IMR-90 (cell line): Measurements from ENCODE around the gene PMM2. TPM values are rescaled to one million over a fixed set of nuclear protein-coding genes. Genes with fewer than 3 reads are reported as not detected.

ENCODE experiments used
- ATAC-seq: fragments of 200-7000 bp; cut with Tn5 transposase; 2 replicates; pipeline ENCODE4 v1.9.1; 2020; ENCODE audit warnings: low read depth, mild to moderate bottlenecking, moderate library complexity
- BruUV-seq: library from RNA; stranded (reverse); fragments of 400-500 nt; replicated peaks from 2 replicates; lab custom pipeline; 2021; lab: Mats Ljungman, UMichigan
- CTCF ChIA-PET: fragments of 300-600 bp; formaldehyde crosslinking; extraction: SDS; loops from one replicate; lab custom pipeline; 2021; ENCODE audit warnings: antibody characterized with exemption; lab: Yijun Ruan, JAX
- POLR2A ChIA-PET: fragments of 300-600 bp; sonication (Branson Sonifier 250); formaldehyde crosslinking; loops from one replicate; lab custom pipeline; 2022; ENCODE audit warnings: antibody characterized with exemption; ENCODE audit not compliant: unreplicated experiment; lab: Charles Lee
- DNase-seq: peaks from one replicate; pipeline ENCODE4 v3.0.0; 2013
- H2AFZ ChIP-seq: replicated peaks from 2 replicates; pipeline ENCODE3; 2013; ENCODE audit warnings: low read length, mild to moderate bottlenecking; ENCODE audit not compliant: poor library complexity
- H2AK5ac ChIP-seq: 2 replicates; pipeline ENCODE4 v1.6.1; 2013; ENCODE audit warnings: low read depth, low read length, inconsistent platforms
- H2AK9ac ChIP-seq: replicated peaks from 2 replicates; pipeline ENCODE3; 2013; ENCODE audit warnings: mild to moderate bottlenecking, low read depth, low read length, moderate library complexity; ENCODE audit not compliant: poor library complexity
- H2BK120ac ChIP-seq: 2 replicates; pipeline ENCODE4 v1.6.1; 2013; ENCODE audit warnings: low read depth, low read length, inconsistent platforms
- H2BK15ac ChIP-seq: 3 replicates; pipeline ENCODE4 v1.6.1; 2013; ENCODE audit warnings: low read depth, low read length, inconsistent platforms
- H2BK20ac ChIP-seq: 2 replicates; pipeline ENCODE4 v1.6.1; 2013; ENCODE audit warnings: low read depth, mild to moderate bottlenecking, inconsistent platforms, low read length, moderate library complexity
- H2BK5ac ChIP-seq: 2 replicates; pipeline ENCODE4 v1.6.1; 2013; ENCODE audit warnings: mild to moderate bottlenecking, low read depth, low read length, inconsistent platforms; ENCODE audit not compliant: poor library complexity, severe bottlenecking
- H3K14ac ChIP-seq: replicated peaks from 2 replicates; pipeline ENCODE4 v1.6.1; 2013; ENCODE audit warnings: low read depth, low read length, inconsistent platforms
- H3K18ac ChIP-seq: 2 replicates; pipeline ENCODE4 v1.6.1; 2013; ENCODE audit warnings: low read depth, low read length, control low read depth
- H3K23ac ChIP-seq: 2 replicates; pipeline ENCODE4 v1.6.1; 2013; ENCODE audit warnings: low read depth, low read length, inconsistent platforms
- H3K27ac ChIP-seq: 2 replicates; pipeline ENCODE4 v1.5.1; 2013; ENCODE audit warnings: mild to moderate bottlenecking, control low read depth, low read length; ENCODE audit not compliant: insufficient read depth
- H3K27me3 ChIP-seq: 2 replicates; pipeline ENCODE4 v1.6.1; 2013; ENCODE audit warnings: low read length; ENCODE audit not compliant: control insufficient read depth, insufficient read depth
- H3K36me3 ChIP-seq: 2 replicates; pipeline ENCODE4 v1.6.1; 2013; ENCODE audit warnings: low read length, mixed read lengths; ENCODE audit not compliant: control insufficient read depth, insufficient read depth
- H3K4ac ChIP-seq: 2 replicates; pipeline ENCODE4 v1.6.1; 2013; ENCODE audit warnings: low read depth, low read length, inconsistent platforms
- H3K4me1 ChIP-seq: 2 replicates; pipeline ENCODE4 v1.6.1; 2013; ENCODE audit warnings: low read length, mixed read lengths; ENCODE audit not compliant: control insufficient read depth, insufficient read depth
- H3K4me2 ChIP-seq: 2 replicates; pipeline ENCODE4 v1.6.1; 2013; ENCODE audit warnings: low read depth, mild to moderate bottlenecking, control low read depth, low read length, moderate library complexity
- H3K4me3 ChIP-seq: 2 replicates; pipeline ENCODE4 v1.5.1; 2013; ENCODE audit warnings: low read depth, mild to moderate bottlenecking, control low read depth, low read length, moderate library complexity; ENCODE audit not compliant: insufficient read depth
- H3K56ac ChIP-seq: 2 replicates; pipeline ENCODE4 v1.6.1; 2013; ENCODE audit warnings: low read length, inconsistent platforms; ENCODE audit not compliant: insufficient read depth; ENCODE audit errors: extremely low read depth
- H3K79me1 ChIP-seq, 2 experiments: 2 replicates each; pipeline ENCODE4 v1.6.1; 2013; ENCODE audit warnings: low read length in 2 of 2, inconsistent platforms in 1 of 2, low read depth in 1 of 2
- H3K9ac ChIP-seq: 2 replicates; pipeline ENCODE4 v1.6.1; 2013; ENCODE audit warnings: low read depth, low read length, control low read depth
- H3K9me1 ChIP-seq: 2 replicates; pipeline ENCODE4 v1.6.1; 2013; ENCODE audit warnings: low read length, inconsistent platforms; ENCODE audit not compliant: insufficient read depth
- H3K9me3 ChIP-seq: 2 replicates; pipeline ENCODE4 v1.6.1; 2013; ENCODE audit warnings: low read length; ENCODE audit not compliant: control insufficient read depth, insufficient read depth
- H4K20me1 ChIP-seq: 2 replicates; pipeline ENCODE4 v1.6.1; 2013; ENCODE audit warnings: low read length, inconsistent platforms; ENCODE audit not compliant: insufficient read depth
- H4K5ac ChIP-seq: 2 replicates; pipeline ENCODE4 v1.6.1; 2013; ENCODE audit warnings: mild to moderate bottlenecking, low read depth, low read length, control low read depth
- H4K8ac ChIP-seq, 2 experiments: 2 replicates each; pipeline ENCODE4 v1.6.1; 2013; ENCODE audit warnings: low read depth in 2 of 2, low read length in 2 of 2, control low read depth in 1 of 2, inconsistent platforms in 1 of 2
- H4K91ac ChIP-seq: 2 replicates; pipeline ENCODE4 v1.6.1; 2013; ENCODE audit warnings: low read depth, low read length, inconsistent platforms; ENCODE audit not compliant: insufficient read depth
- CHD1 ChIP-seq: IDR thresholded peaks from 2 replicates; pipeline ENCODE4 v1.6.1; 2012; ENCODE audit warnings: low read depth, low read length, improper control_type of control experiment
- ELK1 ChIP-seq: fragments of 150-350 bp; IDR thresholded peaks from 2 replicates; pipeline ENCODE4 v1.6.1; 2016; ENCODE audit warnings: low read depth, mild to moderate bottlenecking, low read length, moderate library complexity, borderline replicate concordance
- MXI1 ChIP-seq: IDR thresholded peaks from 2 replicates; pipeline ENCODE4 v1.6.1; 2012; ENCODE audit warnings: low read depth, mild to moderate bottlenecking, low read length, moderate library complexity, borderline replicate concordance
- RCOR1 ChIP-seq: IDR thresholded peaks from 2 replicates; pipeline ENCODE4 v1.6.1; 2012; ENCODE audit warnings: mild to moderate bottlenecking, low read length, improper control_type of control experiment; ENCODE audit not compliant: insufficient replicate concordance
- WGBS, 2 experiments: methylation state at CpG; one replicate each; pipeline versions ENCODE4 v1.1.5 to v1.1.7; 2013; ENCODE audit warnings: missing lambda C conversion rate in 2 of 2; ENCODE audit not compliant: insufficient read length in 1 of 2; ENCODE audit errors: extremely low coverage in 2 of 2; 5-methylcytosine and 5-hydroxymethylcytosine counted together
- dilution Hi-C: fragments of 300-500 bp; cut with HindIII; formaldehyde crosslinking; loops from one replicate; pipeline ENCODE4 v1.14.3; 2018; ENCODE audit warnings: low sequenced_read_pairs; ENCODE audit not compliant: unreplicated experiment
- in situ Hi-C: fragments of 300-500 bp; cut with MboI; formaldehyde crosslinking; loops from 3 replicates; pipeline ENCODE4 v1.14.3; 2019; ENCODE audit warnings: low sequenced_read_pairs, inconsistent platforms, mixed read lengths
- intact Hi-C: fragments of 100-400 bp; cut with micrococcal nuclease; formaldehyde crosslinking; loops from 2 replicates; pipeline ENCODE4 v1.10.0; 2022
- polyA plus RNA-seq, 3 experiments: library from polyadenylated mRNA; depleted of rRNA; stranded (reverse); fragments of >200 nt; gene quantifications; 2 replicates each; pipeline ENCODE4 v1.2.3, GENCODE V29; 2012; ENCODE audit warnings: low replicate concordance in 1 of 3
- total RNA-seq: library from RNA; depleted of rRNA; stranded (reverse); fragments of >200 nt; gene quantifications from 2 replicates; pipeline ENCODE4 v1.2.3, GENCODE V29; 2012

PMM2 gene
- total and polyA plus RNA-seq, 2 of the 4 experiments (the other 2 are of a cell fraction), result 25.8 to 38.9 TPM

- no CpG with 5 or more reads among the region's 2 CpGs for WGBS, 2 experiments
- Histone ChIP-seq H3K27ac (no peak overlapping the region), H3K4ac (0 out of 2 replicates have a peak overlapping the region, but pooled peaks have one; percentile 52), H2AFZ (no peak overlapping the region), H2BK120ac (no peak overlapping the region), H2BK5ac (no peak overlapping the region), H3K9me1 (peaks cover 12% of the 10 kb centered on the region; the same call in 1 of the 2 replicates), H3K14ac (no peak overlapping the region), H4K20me1 (no peaks in the 10 kb centered on the region), H3K9me3 (no peaks in the 10 kb centered on the region), H2AK5ac (no peak overlapping the region; the same call in 1 of the 2 replicates), H3K36me3 (no peaks in the 10 kb centered on the region), H3K18ac (no peak overlapping the region), H3K56ac (no peak overlapping the region), H4K91ac (no peak overlapping the region), H4K8ac (0 out of 4 replicates have a peak overlapping the region, but pooled peaks of 1 of the 2 experiments have one; percentile 51), H2BK15ac (no peak overlapping the region), H3K9ac (no peak overlapping the region), H3K4me3 (no peak overlapping the region), H3K27me3 (no peaks in the 10 kb centered on the region), H4K5ac (no peak overlapping the region), H3K23ac (no peak overlapping the region), H3K79me1 (no peaks in the 10 kb centered on the region), H2BK20ac (no peak overlapping the region), H3K4me1 (peaks cover 9% of the 10 kb centered on the region), H3K4me2 (no peak overlapping the region), H2AK9ac (no peak overlapping the region)
- TF ChIP-seq CHD1 (no peak), MXI1 (no peak), ELK1 (no peak), RCOR1 (no peak)
- in situ Hi-C loops (no loop called here), intact Hi-C loops (loop anchor here (1.0 kb wide), 1 partner anchor 74 kb away; no protein-coding TSS in a partner anchor), dilution Hi-C loops (no loop called here)
- ChIA-PET CTCF (no interaction called here), POLR2A (no interaction called here)
- DNase-seq, result no peak
- ATAC-seq, result no peak
- no TSS peak for BruUV-seq
Measured at GRCh38 chr16:8752706-8753105, 44.9 kb upstream of the PMM2 start.
